ENCODE results near the gene NCBP2L. TPM values are rescaled to one million over a fixed set of nuclear protein-coding genes. Genes with fewer than 3 reads are reported as not detected.

NCBP2L gene
- polyA plus RNA-seq, 1 donor from 2014 or later, result not detected

- Mint-ChIP-seq H3K27me3 (no peaks in the 10 kb centered on the region), H3K4me3 (no peak overlapping the region), H3K27ac (no peak overlapping the region), H3K9me3 (no peaks in the 10 kb centered on the region), H3K4me1 (no peaks in the 10 kb centered on the region), H3K36me3 (peaks cover 2% of the 10 kb centered on the region)
These were observed 65.3 kb downstream of the NCBP2L start for GRCh38 chrX:107842715-107843400.

Other genes starting within 250 kb of the NCBP2L start
- 45.6 TPM for gene PRPS1, start 149.2 kb upstream of the NCBP2L start, polyA plus RNA-seq
- 1,475 TPM for gene TSC22D3, start 1.9 kb upstream of the NCBP2L start, polyA plus RNA-seq
- gene MID2, start 48.1 kb downstream of the NCBP2L start, polyA plus RNA-seq, result 2.4 TPM
- not detected for gene TEX13B, start 204.6 kb downstream of the NCBP2L start, polyA plus RNA-seq